K562 (cell line): ENCODE results near the gene ASCC3. TPM values are rescaled to one million over a fixed set of nuclear protein-coding genes. Genes with fewer than 3 reads are reported as not detected.

Source experiments
- ARID1B ChIP-seq: fragments of 450-650 bp; IDR thresholded peaks from 2 replicates; pipeline ENCODE4 v1.6.1; 2016; ENCODE audit warnings: antibody characterized with exemption, mild to moderate bottlenecking, inconsistent platforms
- ETS2 ChIP-seq: IDR thresholded peaks from 2 replicates; pipeline ENCODE4 v1.6.1; 2016; ENCODE audit warnings: borderline replicate concordance, missing genetic modification characterization, mild to moderate bottlenecking, moderate library complexity, missing compliant biosample characterization; ENCODE audit not compliant: poor library complexity, severe bottlenecking
- HIVEP1 ChIP-seq: fragments of 250-450 bp; sonication (Bioruptor Pico); IDR thresholded peaks from 2 replicates; pipeline ENCODE4 v1.4.0; 2020; ENCODE audit warnings: mild to moderate bottlenecking
- IFI16 ChIP-seq: fragments of 250-450 bp; sonication (Bioruptor Pico); IDR thresholded peaks from 2 replicates; pipeline ENCODE4 v2.1.2; 2022; ENCODE audit warnings: mild to moderate bottlenecking, inconsistent platforms
- KAT8 ChIP-seq: fragments of 450-650 bp; IDR thresholded peaks from 2 replicates; pipeline ENCODE4 v1.6.1; 2016; ENCODE audit warnings: low read depth, mild to moderate bottlenecking
- MECOM ChIP-seq: fragments of 250-450 bp; sonication (Bioruptor Pico); IDR thresholded peaks from 2 replicates; pipeline ENCODE4 v1.8.0; 2022; ENCODE audit warnings: inconsistent platforms
- MYC ChIP-seq, 2 experiments: fragments of 250-450 bp in 1 of 2; sonication (Bioruptor Pico) in 1 of 2; IDR thresholded peaks; 2 replicates each; pipeline versions ENCODE4 v1.5.1 to v1.6.1; 2012 to 2021; ENCODE audit warnings: low read depth in 2 of 2, borderline replicate concordance in 1 of 2, improper control_type of control experiment in 1 of 2, low read length in 1 of 2, mild to moderate bottlenecking in 1 of 2, moderate library complexity in 1 of 2
- NR2C2 ChIP-seq, 2 experiments: fragments of 200-800 bp in 1 of 2; sonication (Bioruptor generic) in 1 of 2; sonication (generic) in 1 of 2; formaldehyde crosslinking in 1 of 2; IDR thresholded peaks; 2 replicates each; pipeline versions ENCODE4 v1.6.1 to v1.8.0; 2016 to 2022; ENCODE audit warnings: mild to moderate bottlenecking in 1 of 2, missing compliant biosample characterization in 1 of 2, missing genetic modification characterization in 1 of 2, missing genetic modification reagents in 1 of 2
- SRSF9 ChIP-seq: fragments of 200-400 bp; formaldehyde crosslinking; IDR thresholded peaks from 2 replicates; pipeline ENCODE4 v1.6.1; 2017; ENCODE audit warnings: low read depth, low read length, borderline replicate concordance
- TAL1 ChIP-seq: fragments of 450-650 bp; IDR thresholded peaks from 2 replicates; pipeline ENCODE4 v1.6.1; 2016; ENCODE audit warnings: mild to moderate bottlenecking
- ZC3H4 ChIP-seq: sonication (generic); formaldehyde crosslinking; IDR thresholded peaks from 2 replicates; pipeline ENCODE4 v1.9.0; 2021; ENCODE audit warnings: missing genetic modification reagents, borderline replicate concordance
- ZNF589 ChIP-seq: fragments of 200-800 bp; sonication (Bioruptor generic); IDR thresholded peaks from 2 replicates; pipeline ENCODE4 v1.6.1; 2016; ENCODE audit warnings: low read depth, missing genetic modification characterization, missing compliant biosample characterization
- polyA plus RNA-seq, 8 experiments: library from polyadenylated mRNA; depleted of rRNA in 4 of 8; stranded (reverse) in 5 of 8; unstranded in 3 of 8; fragments of >200 nt; fragmentation: Nextera tagmentation in 2 of 8; fragmentation: Illumina TruSeq in 1 of 8; extraction: Ambion mirVana in 2 of 8; extraction: Trizol in 1 of 8; gene quantifications; 2 replicates each; pipeline versions ENCODE4 v1.2.1 to v1.2.3, GENCODE V29; 2011 to 2014; ENCODE audit warnings: inconsistent platforms in 1 of 8, missing spikeins in 1 of 8
- total RNA-seq, 7 experiments: library from RNA; depleted of rRNA in 6 of 7; stranded (reverse); fragments of >200 nt in 6 of 7; fragmentation: Illumina TruSeq in 2 of 7; extraction: Trizol in 2 of 7; gene quantifications; 2 replicates each; pipeline versions ENCODE4 v1.2.1 to v1.2.3, GENCODE V29; 2011 to 2021; ENCODE audit warnings: low replicate concordance in 1 of 7
- TF ChIP-seq, protein P1 (sequence below): IDR thresholded peaks from 3 replicates; pipeline ENCODE4 v1.6.1; 2011; ENCODE audit warnings: borderline replicate concordance, mild to moderate bottlenecking; ENCODE audit not compliant: insufficient read length, insufficient read depth

ASCC3 gene
- total and polyA plus RNA-seq, 9 of the 15 experiments (the other 6 are each of a cell fraction or from before 2014, with no cell fraction given): 16.1 to 56.1 (median 33.9) TPM

DNA sequence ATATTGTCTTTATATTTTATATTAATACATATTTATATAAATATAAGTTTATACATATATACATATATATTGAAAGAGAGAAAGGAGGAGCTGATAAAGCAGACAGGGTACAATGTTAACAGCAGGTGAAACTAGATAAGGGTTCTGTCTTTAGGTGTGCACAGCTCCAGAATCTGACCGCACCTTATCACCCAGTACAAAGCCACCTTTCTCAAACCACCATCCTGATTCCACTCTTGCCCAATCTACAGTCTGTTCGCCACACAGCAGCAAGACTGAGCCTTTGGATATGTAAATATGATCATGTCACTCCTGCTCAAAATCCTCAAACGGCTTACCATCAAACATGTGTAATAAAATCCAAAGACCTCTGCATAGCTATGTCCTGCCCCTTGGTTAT is 34.7 kb upstream of the ASCC3 start (continued):
- TF ChIP-seq HIVEP1 (CRISPR knock-in tag) (no peak), ARID1B (peak; percentile 50), SRSF9 (no peak), KAT8 (no peak), ZNF589 (CRISPR knock-in tag) (no peak), ZC3H4 (no peak), MECOM (CRISPR knock-in tag) (no peak), ETS2 (no peak), NR2C2 (CRISPR knock-in tag; IDR thresholded peaks at IDR 0.05) (no peak), NR2C2 (tag; IDR thresholded peaks at IDR 0.05) (no peak), TAL1 (peak; percentile 68), MYC (IDR thresholded peaks at IDR 0.05; ENCODE audit: low read depth, low read length) (no peak), MYC (CRISPR knock-in tag; IDR thresholded peaks at IDR 0.05; ENCODE audit: borderline replicate concordance, low read depth) (no peak), IFI16 (CRISPR knock-in tag) (no peak)
- TF ChIP-seq, protein P1, sequence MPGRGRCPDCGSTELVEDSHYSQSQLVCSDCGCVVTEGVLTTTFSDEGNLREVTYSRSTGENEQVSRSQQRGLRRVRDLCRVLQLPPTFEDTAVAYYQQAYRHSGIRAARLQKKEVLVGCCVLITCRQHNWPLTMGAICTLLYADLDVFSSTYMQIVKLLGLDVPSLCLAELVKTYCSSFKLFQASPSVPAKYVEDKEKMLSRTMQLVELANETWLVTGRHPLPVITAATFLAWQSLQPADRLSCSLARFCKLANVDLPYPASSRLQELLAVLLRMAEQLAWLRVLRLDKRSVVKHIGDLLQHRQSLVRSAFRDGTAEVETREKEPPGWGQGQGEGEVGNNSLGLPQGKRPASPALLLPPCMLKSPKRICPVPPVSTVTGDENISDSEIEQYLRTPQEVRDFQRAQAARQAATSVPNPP: no peak
- TF ChIP-seq, all 486 proteins: peak for 15
